Heart left ventricle (tissue), 16 donors: ENCODE measurements around the gene FBLL1. TPM values are rescaled to one million over a fixed set of nuclear protein-coding genes. Genes with fewer than 3 reads are reported as not detected.

ENCODE experiments used
- ATAC-seq, 4 donors: fragments of 200-7000 bp; cut with Tn5 transposase; one replicate each; pipeline ENCODE4 v1.9.1; 2020 to 2022; ENCODE audit warnings: moderate library complexity in 4 of 4, mild to moderate bottlenecking in 3 of 4, moderate number of reproducible peaks in 1 of 4
- DNase-seq, 5 donors: peaks; one replicate each; pipeline ENCODE4 v3.0.0-alpha.2; 2020
- H3K27ac ChIP-seq, 12 donors: fragments of 200-600 bp; sonication (generic) in 4 of 12; one replicate each; pipeline versions ENCODE4 v1.5.0 to v1.8.0; 2016 to 2022; ENCODE audit warnings: mild to moderate bottlenecking in 2 of 12
- H3K27me3 ChIP-seq, 9 donors: fragments of 200-600 bp; sonication (generic) in 2 of 9; one replicate each; pipeline versions ENCODE4 v1.5.1 to v1.8.0; 2016 to 2022; ENCODE audit warnings: mild to moderate bottlenecking in 3 of 9
- H3K36me3 ChIP-seq, 9 donors: fragments of 200-600 bp; sonication (generic) in 2 of 9; one replicate each; pipeline versions ENCODE4 v1.5.0 to v1.8.0; 2018 to 2022; ENCODE audit warnings: mild to moderate bottlenecking in 2 of 9
- H3K4me1 ChIP-seq, 12 donors: fragments of 200-600 bp; sonication (generic) in 4 of 12; one replicate each; pipeline versions ENCODE4 v1.5.0 to v1.8.0; 2016 to 2022; ENCODE audit warnings: mild to moderate bottlenecking in 3 of 12
- H3K4me3 ChIP-seq, 12 donors: fragments of 200-600 bp; sonication (generic) in 4 of 12; one replicate each; pipeline versions ENCODE4 v1.5.0 to v1.8.0; 2017 to 2022; ENCODE audit warnings: mild to moderate bottlenecking in 9 of 12, moderate library complexity in 4 of 12
- H3K9me3 ChIP-seq, 12 donors: fragments of 200-600 bp; sonication (generic) in 4 of 12; one replicate each; pipeline versions ENCODE4 v1.5.0 to v1.8.0; 2016 to 2022; ENCODE audit warnings: mild to moderate bottlenecking in 1 of 12
- POLR2A ChIP-seq, 2 donors: fragments of 450-650 bp; IDR thresholded peaks; one replicate each; pipeline ENCODE4 v1.6.1; 2017; ENCODE audit warnings: antibody characterized with exemption in 2 of 2, mild to moderate bottlenecking in 2 of 2, moderate library complexity in 2 of 2
- WGBS, 4 donors: extraction: QIAGEN DNeasy Blood & Tissue Kit in 2 of 4; methylation state at CpG; one replicate each; pipeline versions ENCODE4 v1.1.5 to v1.1.7; 2013 to 2018; 5-methylcytosine and 5-hydroxymethylcytosine counted together
- intact Hi-C, 10 donors: fragments of 100-400 bp; cut with DNase I; formaldehyde crosslinking; loops; one replicate each; pipeline versions ENCODE4 v1.11.1 to v1.14.2; 2022
- polyA plus RNA-seq, 2 donors: library from polyadenylated mRNA; stranded (reverse); fragments of 200-250 nt; gene quantifications; one replicate each; pipeline ENCODE4 v1.2.3, GENCODE V29; 2013
- total RNA-seq, 9 donors: library from RNA; depleted of rRNA in 2 of 9; stranded (reverse); fragments of >200 nt in 2 of 9; fragmentation: NEBNext Ultra II Directional in 3 of 9; extraction: Animal tissue kit (Norgen Biotek cat#: 25700) in 3 of 9; gene quantifications; one replicate each; pipeline versions ENCODE4 v1.1.0 to v1.2.4, GENCODE V29; 2016 to 2023
- TF ChIP-seq, protein P1 (sequence below), 12 donors: fragments of 200-600 bp; sonication (generic) in 4 of 12; IDR thresholded peaks; one replicate each; pipeline versions ENCODE4 v1.5.0 to v1.8.0; 2018 to 2022; ENCODE audit warnings: antibody characterized with exemption in 12 of 12, mild to moderate bottlenecking in 5 of 12
- donor health status: ischemic (EF 13 %, LVEDD 7.1; RV severe dilation, severe dysfunction).
- donor health status: healthy with polysubstance abuse.
- donor health status: DM: no; HTN: yes; CAD: no.
- donor health status: DM: no; HTN: no; CAD: no.
- donor health status: ischemic (EF 25% LVEDD 6.9; RV normal size, moderate dysfunction).
- donor health status: ischemic (EF 25% LVEDD 5.7; RV mildly dilated, moderate dysfunction).
- donor health status: healthy.
- donor health status: DM: yes; HTN: yes; CAD: no.
- donor health status: ischemic (EF 35%, LVEDD 5.7; RV mildly dilated, moderate dysfunction).
- donor health status: nonischemic (EF 11% LVEDD 7.7; RV severe dilation, severe dysfunction).
- donor health status: DM: yes; HTN: yes; CAD: no.
- donor health status: PGD.
- donor health status: ischemic (EF 29% LVEDD 5.4; RV normal size, mild dysfunction).
- donor health status: nonischemic (EF 23%, LVEDD 6.1; RV moderate dilation, normal function).

FBLL1 gene
- total and polyA plus RNA-seq, 11 donors = 0.11 to 0.38 (median 0.26) TPM; not detected in 7

GRCh38 chr5:168513861-168514428, 15.2 kb upstream of the FBLL1 start:
- peaks cover 0 to 11% (median 7%) of the 10 kb centered on the region in 12 donors for H3K9me3 ChIP-seq
- no peaks in the 10 kb centered on the region for H3K4me1 ChIP-seq
- H3K27ac ChIP-seq = no peak overlapping the region
- TF ChIP-seq, protein P1, sequence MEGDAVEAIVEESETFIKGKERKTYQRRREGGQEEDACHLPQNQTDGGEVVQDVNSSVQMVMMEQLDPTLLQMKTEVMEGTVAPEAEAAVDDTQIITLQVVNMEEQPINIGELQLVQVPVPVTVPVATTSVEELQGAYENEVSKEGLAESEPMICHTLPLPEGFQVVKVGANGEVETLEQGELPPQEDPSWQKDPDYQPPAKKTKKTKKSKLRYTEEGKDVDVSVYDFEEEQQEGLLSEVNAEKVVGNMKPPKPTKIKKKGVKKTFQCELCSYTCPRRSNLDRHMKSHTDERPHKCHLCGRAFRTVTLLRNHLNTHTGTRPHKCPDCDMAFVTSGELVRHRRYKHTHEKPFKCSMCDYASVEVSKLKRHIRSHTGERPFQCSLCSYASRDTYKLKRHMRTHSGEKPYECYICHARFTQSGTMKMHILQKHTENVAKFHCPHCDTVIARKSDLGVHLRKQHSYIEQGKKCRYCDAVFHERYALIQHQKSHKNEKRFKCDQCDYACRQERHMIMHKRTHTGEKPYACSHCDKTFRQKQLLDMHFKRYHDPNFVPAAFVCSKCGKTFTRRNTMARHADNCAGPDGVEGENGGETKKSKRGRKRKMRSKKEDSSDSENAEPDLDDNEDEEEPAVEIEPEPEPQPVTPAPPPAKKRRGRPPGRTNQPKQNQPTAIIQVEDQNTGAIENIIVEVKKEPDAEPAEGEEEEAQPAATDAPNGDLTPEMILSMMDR (IDR thresholded peaks at IDR 0.05) = no peak
- TF ChIP-seq POLR2A (IDR thresholded peaks at IDR 0.05) = no peak
- intact Hi-C loops = no loop called here
- no peak overlapping the region for H3K4me3 ChIP-seq
- no peak for ATAC-seq
- H3K36me3 ChIP-seq = peaks cover 0 to 100% (median 94%) of the 10 kb centered on the region in 9 donors
- 94 to 99% (median 97%) methylated on average over 2 of the region's 2 CpGs for WGBS, 4 donors
- H3K27me3 ChIP-seq = no peaks in the 10 kb centered on the region
- DNase-seq = no peak

DNA sequence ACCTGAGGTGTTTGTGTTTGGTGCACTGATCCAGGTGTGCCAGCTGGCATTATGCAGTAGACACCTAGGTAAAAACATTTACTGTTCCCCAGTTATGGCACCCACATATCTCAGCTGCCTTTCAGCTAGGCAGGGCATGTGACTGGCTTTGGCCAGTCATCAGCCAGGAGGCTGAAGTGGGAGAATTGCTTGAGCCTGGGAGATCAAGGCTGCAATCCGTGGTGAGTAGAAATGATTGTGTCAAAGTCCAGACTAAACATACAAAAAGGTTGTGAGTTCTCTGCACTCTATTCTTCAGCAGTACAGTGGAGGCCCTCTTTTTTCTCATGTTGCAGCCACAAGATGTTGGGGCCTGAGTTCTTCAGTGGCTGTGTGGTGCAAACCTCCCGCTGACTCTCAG, 3.2 kb upstream of the FBLL1 start:
- intact Hi-C loops = no loop called here
- TF ChIP-seq, protein P1 (IDR thresholded peaks at IDR 0.05) = no peak
- no peak for TF ChIP-seq POLR2A (IDR thresholded peaks at IDR 0.05)
- Histone ChIP-seq H3K4me3 (no peak overlapping the region), H3K4me1 (peaks cover 0 to 11% (median 2%) of the 10 kb centered on the region in 12 donors), H3K27me3 (peaks cover 5 to 24% (median 12%) of the 10 kb centered on the region in 9 donors), H3K27ac (no peak overlapping the region), H3K36me3 (peaks cover 0 to 18% (median 0%) of the 10 kb centered on the region in 9 donors), H3K9me3 (no peaks in the 10 kb centered on the region)
- ATAC-seq (no peak), DNase-seq (no peak)
- 71 to 84% (median 80%) methylated on average over 2 of the region's 2 CpGs for WGBS, 4 donors

- WGBS, 4 donors = 86 to 98% (median 90%) methylated on average over 4 of the region's 4 CpGs
- Histone ChIP-seq H3K27ac (no peak overlapping the region), H3K27me3 (peaks cover 8 to 37% (median 21%) of the 10 kb centered on the region in 9 donors), H3K9me3 (no peaks in the 10 kb centered on the region), H3K4me3 (no peak overlapping the region), H3K4me1 (peaks cover 0 to 11% (median 2%) of the 10 kb centered on the region in 12 donors), H3K36me3 (peaks cover 0 to 10% (median 0%) of the 10 kb centered on the region in 9 donors)
- TF ChIP-seq, protein P1 (IDR thresholded peaks at IDR 0.05) = no peak
- no peak for TF ChIP-seq POLR2A (IDR thresholded peaks at IDR 0.05)
- DNase-seq = no peak
- intact Hi-C loops = no loop called here
- no peak for ATAC-seq
These were observed 1.3 kb upstream of the FBLL1 start for GRCh38 chr5:168527756-168528295.

DNA sequence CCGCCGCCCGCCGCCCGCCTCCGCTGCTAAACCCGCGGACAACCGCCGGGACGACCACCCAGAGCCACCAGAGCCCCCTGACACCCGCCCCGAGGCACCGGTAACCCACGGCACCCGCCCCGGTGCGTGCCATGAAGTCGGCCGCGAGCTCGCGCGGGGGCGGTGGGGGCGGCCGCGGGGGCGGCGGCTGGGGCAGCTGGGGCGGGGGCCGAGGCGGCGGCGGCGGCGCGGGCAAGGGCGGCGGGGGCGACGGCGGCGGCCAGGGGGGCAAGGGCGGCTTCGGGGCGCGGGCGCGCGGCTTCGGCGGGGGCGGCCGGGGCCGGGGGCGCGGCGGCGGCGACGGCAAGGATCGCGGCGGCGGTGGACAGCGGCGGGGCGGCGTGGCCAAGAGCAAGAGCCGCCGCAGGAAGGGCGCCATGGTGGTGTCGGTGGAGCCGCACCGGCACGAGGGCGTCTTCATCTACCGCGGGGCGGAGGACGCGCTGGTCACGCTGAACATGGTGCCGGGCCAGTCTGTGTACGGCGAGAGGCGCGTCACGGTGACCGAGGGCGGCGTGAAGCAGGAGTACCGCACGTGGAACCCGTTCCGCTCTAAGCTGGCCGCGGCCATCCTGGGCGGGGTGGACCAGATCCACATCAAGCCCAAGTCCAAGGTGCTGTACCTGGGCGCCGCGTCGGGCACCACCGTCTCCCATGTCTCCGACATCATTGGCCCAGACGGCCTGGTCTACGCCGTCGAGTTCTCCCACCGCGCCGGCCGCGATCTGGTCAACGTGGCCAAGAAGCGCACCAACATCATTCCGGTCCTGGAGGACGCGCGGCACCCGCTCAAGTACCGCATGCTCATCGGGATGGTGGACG, 499 bp downstream of the FBLL1 start:
- no peaks in the 10 kb centered on the region for H3K36me3 ChIP-seq
- peak in 1 of 5 donors; percentile 26 for DNase-seq

More for the DNA sequence above, 499 bp downstream of the FBLL1 start:
- no peak overlapping the region for H3K27ac ChIP-seq
- intact Hi-C loops = no loop called here
- no peak for ATAC-seq
- no peak for TF ChIP-seq POLR2A (IDR thresholded peaks at IDR 0.05)
- TF ChIP-seq, protein P1 (IDR thresholded peaks at IDR 0.05) = no peak
- H3K27me3 ChIP-seq = peaks cover 8 to 37% (median 23%) of the 10 kb centered on the region in 9 donors
- 13 to 38% (median 22%) methylated on average over 21 to 125 of the region's 125 CpGs for WGBS, 4 donors
- H3K4me3 ChIP-seq = peak overlapping the region; percentile 23 to 54 (median 42)
- H3K9me3 ChIP-seq = no peaks in the 10 kb centered on the region
- H3K4me1 ChIP-seq = peaks cover 0 to 11% (median 2%) of the 10 kb centered on the region in 12 donors
